OCI-M2 (cell line): ENCODE results near the gene LRCOL1.

Experiments used
- DNase-seq: peaks from one replicate; lab custom pipeline; 2025; ENCODE audit not compliant: unreplicated experiment; lab: John Stamatoyannopoulos, UW

LRCOL1 gene

GRCh38 chr12:132610051-132610759, at the start of gene LRCOL1:
LRCOL1 (minus strand) TSS chr12:132610582; CDS start chr12:132606251, 4,331 bp downstream.
- DNase-seq: no peak

GRCh38 chr12:132660052-132660451, 49.7 kb upstream of the LRCOL1 start:
- DNase-seq: no peak

- DNase-seq: no peak
Observed at GRCh38 chr12:132659146-132659545, 48.8 kb upstream of the LRCOL1 start.

GRCh38 chr12:132658149-132658894, 47.9 kb upstream of the LRCOL1 start:
- no peak for DNase-seq

GRCh38 chr12:132657004-132657727, 46.8 kb upstream of the LRCOL1 start:
- no peak for DNase-seq

- no peak for DNase-seq
Observed at GRCh38 chr12:132653567-132654290, 43.3 kb upstream of the LRCOL1 start.

GRCh38 chr12:132651444-132652100, 41.2 kb upstream of the LRCOL1 start:
- DNase-seq: no peak

- DNase-seq: no peak
Observed at GRCh38 chr12:132649226-132649945, 39.0 kb upstream of the LRCOL1 start.

GRCh38 chr12:132648616-132649225, 38.3 kb upstream of the LRCOL1 start:
- no peak for DNase-seq

GRCh38 chr12:132647858-132648257, 37.5 kb upstream of the LRCOL1 start:
- no peak for DNase-seq

- DNase-seq: no peak
Observed at GRCh38 chr12:132646850-132647249, 36.5 kb upstream of the LRCOL1 start.

GRCh38 chr12:132642846-132643835, 32.8 kb upstream of the LRCOL1 start:
- no peak for DNase-seq

- no peak for DNase-seq
Observed at GRCh38 chr12:132641811-132642650, 31.6 kb upstream of the LRCOL1 start.

- DNase-seq: no peak
Observed at GRCh38 chr12:132640936-132641335, 30.6 kb upstream of the LRCOL1 start.

- DNase-seq: no peak
Observed at GRCh38 chr12:132639956-132640520, 29.7 kb upstream of the LRCOL1 start.

- no peak for DNase-seq
Observed at GRCh38 chr12:132638541-132639408, 28.4 kb upstream of the LRCOL1 start.
